ENCODE data around the gene RPS19. TPM values are rescaled to one million over a fixed set of nuclear protein-coding genes. Genes with fewer than 3 reads are reported as not detected.

Gene RPS19
- total RNA-seq, 1 experiment from 2014 or later, result 3,297 TPM

GRCh38 chr19:41918095-41918494 is 58.0 kb downstream of the RPS19 start:
- ChIA-PET CTCF (no interaction called here), POLR2A (no interaction called here)
- no TSS peak for BruUV-seq (replicated peaks)
- Mint-ChIP-seq H3K4me3 (ENCODE audit: unreplicated experiment) (no peak overlapping the region), H3K4me1 (ENCODE audit: low read depth, unreplicated experiment) (peaks cover 8% of the 10 kb centered on the region), H3K27me3 (ENCODE audit: insufficient read depth, unreplicated experiment) (peaks cover 9% of the 10 kb centered on the region), H3K36me3 (ENCODE audit: insufficient read depth, unreplicated experiment) (no peaks in the 10 kb centered on the region), H3K27ac (ENCODE audit: unreplicated experiment) (no peak overlapping the region), H3K9me3 (ENCODE audit: unreplicated experiment) (no peaks in the 10 kb centered on the region)
- intact Hi-C loops (cut with micrococcal nuclease; ENCODE audit: unreplicated experiment), result no loop called here
- Histone ChIP-seq H3K4me3 (ENCODE audit: low read depth, low read length) (no peak overlapping the region), H3K36me3 (ENCODE audit: control insufficient read depth, insufficient read depth, low read length) (no peaks in the 10 kb centered on the region), H3K27me3 (replicated peaks; ENCODE audit: control insufficient read depth, insufficient read depth, low read length) (no peaks in the 10 kb centered on the region), H3K9me3 (no peaks in the 10 kb centered on the region), H3K4me1 (no peaks in the 10 kb centered on the region)
- no peak for DNase-seq
- TF ChIP-seq CTCF (IDR thresholded peaks at IDR 0.05; ENCODE audit: insufficient read depth in 1 of 2, low read depth in 1 of 2, low read length in 1 of 2, severe bottlenecking in 1 of 2, unreplicated experiment in 1 of 2), result no peak

- TF ChIP-seq CTCF (IDR thresholded peaks at IDR 0.05; ENCODE audit: insufficient read depth in 1 of 2, low read depth in 1 of 2, low read length in 1 of 2, severe bottlenecking in 1 of 2, unreplicated experiment in 1 of 2), result no peak
- no peak for DNase-seq
- intact Hi-C loops (cut with micrococcal nuclease; ENCODE audit: unreplicated experiment), result no loop called here
- peaks cover 12% of the 10 kb centered on the region for H3K27me3 Mint-ChIP-seq (ENCODE audit: insufficient read depth, unreplicated experiment)
- H3K9me3 Mint-ChIP-seq (ENCODE audit: unreplicated experiment), result no peaks in the 10 kb centered on the region
- Histone ChIP-seq H3K9me3 (no peaks in the 10 kb centered on the region), H3K36me3 (ENCODE audit: control insufficient read depth, insufficient read depth, low read length) (no peaks in the 10 kb centered on the region), H3K27me3 (replicated peaks; ENCODE audit: control insufficient read depth, insufficient read depth, low read length) (no peaks in the 10 kb centered on the region), H3K4me1 (no peaks in the 10 kb centered on the region), H3K4me3 (ENCODE audit: low read depth, low read length) (no peak overlapping the region)
- no peak overlapping the region for H3K4me3 Mint-ChIP-seq (ENCODE audit: unreplicated experiment)
- BruUV-seq (replicated peaks), result no TSS peak
- ChIA-PET POLR2A (no interaction called here), CTCF (no interaction called here)
- H3K4me1 Mint-ChIP-seq (ENCODE audit: low read depth, unreplicated experiment), result peaks cover 13% of the 10 kb centered on the region
- H3K36me3 Mint-ChIP-seq (ENCODE audit: insufficient read depth, unreplicated experiment), result no peaks in the 10 kb centered on the region
- no peak overlapping the region for H3K27ac Mint-ChIP-seq (ENCODE audit: unreplicated experiment)
These were observed 58.7 kb downstream of the RPS19 start for GRCh38 chr19:41918653-41919244.

GRCh38 chr19:41919948-41920712 is 60.1 kb downstream of the RPS19 start:
- H3K27ac Mint-ChIP-seq (ENCODE audit: unreplicated experiment), result no peak overlapping the region
- intact Hi-C loops (cut with micrococcal nuclease; ENCODE audit: unreplicated experiment), result no loop called here
- H3K9me3 ChIP-seq, result no peaks in the 10 kb centered on the region
- no peak overlapping the region for H3K4me3 Mint-ChIP-seq (ENCODE audit: unreplicated experiment)
- peaks cover 7% of the 10 kb centered on the region for H3K27me3 Mint-ChIP-seq (ENCODE audit: insufficient read depth, unreplicated experiment)
- no peaks in the 10 kb centered on the region for H3K36me3 ChIP-seq (ENCODE audit: control insufficient read depth, insufficient read depth, low read length)
- DNase-seq, result no peak
- no peaks in the 10 kb centered on the region for H3K36me3 Mint-ChIP-seq (ENCODE audit: insufficient read depth, unreplicated experiment)
- peaks cover 13% of the 10 kb centered on the region for H3K4me1 Mint-ChIP-seq (ENCODE audit: low read depth, unreplicated experiment)
- BruUV-seq (replicated peaks), result no TSS peak
- POLR2A ChIA-PET, result no interaction called here
- TF ChIP-seq CTCF (IDR thresholded peaks at IDR 0.05; ENCODE audit: insufficient read depth in 1 of 2, low read depth in 1 of 2, low read length in 1 of 2, severe bottlenecking in 1 of 2, unreplicated experiment in 1 of 2), result no peak
- no peak overlapping the region for H3K4me3 ChIP-seq (ENCODE audit: low read depth, low read length)
- no peaks in the 10 kb centered on the region for H3K9me3 Mint-ChIP-seq (ENCODE audit: unreplicated experiment)
- H3K27me3 ChIP-seq (replicated peaks; ENCODE audit: control insufficient read depth, insufficient read depth, low read length), result no peaks in the 10 kb centered on the region; the same call in 1 of the 2 replicates
- no peaks in the 10 kb centered on the region for H3K4me1 ChIP-seq
- CTCF ChIA-PET, result no interaction called here

Measured in Caco-2 (cell line).